Measurements from ENCODE around the gene ERVMER34-1. TPM values are rescaled to one million over a fixed set of nuclear protein-coding genes. Genes with fewer than 3 reads are reported as not detected.

The ERVMER34-1 gene
- total and polyA plus RNA-seq, 2 experiments from 2014 or later = 2.9 to 3.4 TPM

DNA sequence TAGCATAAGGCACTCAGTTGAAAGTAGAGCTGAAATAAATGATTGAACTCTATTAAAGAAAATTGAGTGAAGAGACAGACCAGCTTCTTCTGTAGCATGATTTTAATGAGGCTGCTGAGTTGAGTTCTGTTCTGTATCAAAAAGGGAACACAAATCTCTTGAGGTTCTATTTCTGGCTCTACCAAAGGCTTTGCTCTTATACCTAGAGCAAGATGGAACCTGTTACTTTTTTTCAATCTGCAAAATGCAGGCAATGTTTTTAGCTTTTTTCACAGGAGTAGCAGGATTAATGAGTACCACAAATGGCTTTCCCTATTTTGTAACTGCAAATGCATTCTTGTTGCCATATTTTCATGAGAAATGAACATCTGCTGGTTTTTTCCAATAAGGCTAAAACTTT lies 4.2 kb upstream of the ERVMER34-1 start:
- Histone ChIP-seq H3K27me3 (peaks cover 7% of the 10 kb centered on the region), H3K4me1 (ENCODE audit: low read depth) (peaks cover 12% of the 10 kb centered on the region), H3K27ac (no peak overlapping the region), H3K4me3 (no peak overlapping the region), H3K9me3 (ENCODE audit: low read depth) (no peaks in the 10 kb centered on the region), H3K36me3 (no peaks in the 10 kb centered on the region)
- peak in 1 of 2 donors; percentile 27 for DNase-seq (ENCODE audit: low read depth in 1 of 2, low spot score in 1 of 2)
- TF ChIP-seq, protein P1, sequence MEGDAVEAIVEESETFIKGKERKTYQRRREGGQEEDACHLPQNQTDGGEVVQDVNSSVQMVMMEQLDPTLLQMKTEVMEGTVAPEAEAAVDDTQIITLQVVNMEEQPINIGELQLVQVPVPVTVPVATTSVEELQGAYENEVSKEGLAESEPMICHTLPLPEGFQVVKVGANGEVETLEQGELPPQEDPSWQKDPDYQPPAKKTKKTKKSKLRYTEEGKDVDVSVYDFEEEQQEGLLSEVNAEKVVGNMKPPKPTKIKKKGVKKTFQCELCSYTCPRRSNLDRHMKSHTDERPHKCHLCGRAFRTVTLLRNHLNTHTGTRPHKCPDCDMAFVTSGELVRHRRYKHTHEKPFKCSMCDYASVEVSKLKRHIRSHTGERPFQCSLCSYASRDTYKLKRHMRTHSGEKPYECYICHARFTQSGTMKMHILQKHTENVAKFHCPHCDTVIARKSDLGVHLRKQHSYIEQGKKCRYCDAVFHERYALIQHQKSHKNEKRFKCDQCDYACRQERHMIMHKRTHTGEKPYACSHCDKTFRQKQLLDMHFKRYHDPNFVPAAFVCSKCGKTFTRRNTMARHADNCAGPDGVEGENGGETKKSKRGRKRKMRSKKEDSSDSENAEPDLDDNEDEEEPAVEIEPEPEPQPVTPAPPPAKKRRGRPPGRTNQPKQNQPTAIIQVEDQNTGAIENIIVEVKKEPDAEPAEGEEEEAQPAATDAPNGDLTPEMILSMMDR (IDR thresholded peaks at IDR 0.05; ENCODE audit: low read depth, low read length) = no peak

DNA sequence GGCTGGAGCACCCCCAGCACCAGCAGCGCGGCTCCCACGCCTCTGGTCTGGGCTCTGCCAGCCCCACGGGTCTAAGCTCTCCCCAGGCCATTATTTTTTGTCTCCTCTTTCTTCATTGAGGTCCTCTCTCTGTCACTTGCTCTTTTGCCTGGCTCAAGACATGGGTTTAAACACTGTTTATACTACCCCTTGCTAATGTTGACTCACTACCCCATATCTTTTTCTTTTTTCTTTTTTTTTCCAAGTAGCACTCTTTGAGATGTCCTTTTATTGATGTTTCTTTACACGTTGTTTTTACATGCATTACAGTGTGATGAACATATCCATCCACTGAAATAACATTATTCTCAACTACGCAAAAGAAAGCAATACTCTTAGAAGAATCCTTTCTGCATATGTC lies 1.7 kb upstream of the ERVMER34-1 start:
- H3K27ac ChIP-seq = no peak overlapping the region
- H3K27me3 ChIP-seq = peaks cover 11% of the 10 kb centered on the region
- H3K4me3 ChIP-seq = no peak overlapping the region
- no peaks in the 10 kb centered on the region for H3K9me3 ChIP-seq (ENCODE audit: low read depth)
- TF ChIP-seq, protein P1 (IDR thresholded peaks at IDR 0.05; ENCODE audit: low read depth, low read length) = no peak
- no peak for DNase-seq (ENCODE audit: low read depth in 1 of 2, low spot score in 1 of 2)
- H3K36me3 ChIP-seq = no peaks in the 10 kb centered on the region
- H3K4me1 ChIP-seq (ENCODE audit: low read depth) = peaks cover 12% of the 10 kb centered on the region

DNA sequence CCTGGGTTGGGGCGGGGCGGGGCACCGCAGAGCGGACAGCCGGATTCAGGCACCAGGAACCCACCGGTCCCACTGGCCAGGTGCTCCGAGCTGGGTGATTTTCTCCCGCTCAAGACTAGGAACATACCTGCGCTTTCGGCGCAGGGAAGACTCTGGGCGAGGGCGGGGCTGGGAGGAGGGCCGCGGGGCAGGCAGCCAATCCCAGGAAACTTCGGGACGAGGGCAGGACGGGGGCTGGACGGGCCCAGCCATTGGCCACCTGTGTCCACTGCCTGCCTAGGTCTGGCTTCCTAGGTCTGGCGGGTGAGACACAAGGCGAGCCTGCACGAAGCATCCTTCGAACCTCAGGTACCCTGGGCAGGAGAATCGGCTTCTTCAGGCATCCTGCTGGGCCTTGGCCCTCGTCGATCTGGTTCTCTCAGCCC lies 274 bp upstream of the ERVMER34-1 start:
- Histone ChIP-seq H3K9me3 (ENCODE audit: low read depth) (no peaks in the 10 kb centered on the region), H3K4me3 (peak overlapping the region; percentile 26), H3K36me3 (no peaks in the 10 kb centered on the region), H3K27me3 (peaks cover 11% of the 10 kb centered on the region), H3K4me1 (ENCODE audit: low read depth) (peaks cover 12% of the 10 kb centered on the region), H3K27ac (no peak overlapping the region)
- DNase-seq (ENCODE audit: low read depth in 1 of 2, low spot score in 1 of 2) = peak; percentile 48 to 83
- TF ChIP-seq, protein P1 (IDR thresholded peaks at IDR 0.05; ENCODE audit: low read depth, low read length) = no peak

DNA sequence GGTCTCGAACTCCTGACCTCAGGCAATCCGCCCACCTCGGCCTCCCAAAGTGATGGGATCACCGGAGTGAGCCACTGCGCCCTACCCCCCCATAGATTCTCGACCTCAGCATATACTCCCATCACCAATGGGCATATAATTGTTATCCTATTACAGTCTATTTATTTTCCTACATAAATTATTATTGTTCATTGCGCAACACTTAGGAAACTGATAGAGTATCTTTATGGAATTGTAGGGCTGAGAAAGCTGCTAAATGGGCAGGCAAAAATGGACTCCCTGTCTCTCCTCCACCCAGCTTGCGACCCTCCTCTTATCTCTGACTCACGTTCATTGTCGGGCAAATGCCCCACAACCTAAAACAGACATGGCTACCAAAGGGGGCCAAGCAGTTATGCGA lies 1.0 kb downstream of the ERVMER34-1 start:
- Histone ChIP-seq H3K27ac (no peak overlapping the region), H3K4me1 (ENCODE audit: low read depth) (peaks cover 4% of the 10 kb centered on the region), H3K4me3 (no peak overlapping the region), H3K36me3 (no peaks in the 10 kb centered on the region), H3K9me3 (ENCODE audit: low read depth) (no peaks in the 10 kb centered on the region), H3K27me3 (peaks cover 11% of the 10 kb centered on the region)
- DNase-seq (ENCODE audit: low read depth in 1 of 2, low spot score in 1 of 2) = no peak
- TF ChIP-seq, protein P1 (IDR thresholded peaks at IDR 0.05; ENCODE audit: low read depth, low read length) = no peak

DNA sequence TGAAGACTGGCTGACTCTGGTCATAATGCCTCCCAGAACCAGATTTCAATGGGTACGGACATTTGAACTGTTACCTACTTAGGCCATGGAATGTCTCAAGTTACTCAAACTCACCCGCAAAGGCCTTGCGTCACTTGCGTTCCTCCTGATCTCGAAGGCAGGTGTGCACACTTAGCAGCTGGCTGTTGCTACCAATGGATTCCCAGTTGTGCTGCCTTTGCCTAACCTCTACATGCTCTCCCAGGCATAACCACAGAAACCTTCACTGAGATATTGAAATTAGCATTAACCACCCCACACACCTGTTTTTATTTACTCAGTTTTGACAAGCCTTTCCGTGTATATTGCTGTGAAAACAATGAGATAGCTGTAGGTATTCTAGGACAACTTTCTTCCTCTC lies 2.8 kb downstream of the ERVMER34-1 start:
- no peaks in the 10 kb centered on the region for H3K36me3 ChIP-seq
- H3K9me3 ChIP-seq (ENCODE audit: low read depth) = no peaks in the 10 kb centered on the region
- peaks cover 11% of the 10 kb centered on the region for H3K27me3 ChIP-seq
- H3K4me1 ChIP-seq (ENCODE audit: low read depth) = no peaks in the 10 kb centered on the region
- H3K27ac ChIP-seq = no peak overlapping the region
- no peak overlapping the region for H3K4me3 ChIP-seq
- TF ChIP-seq, protein P1 (IDR thresholded peaks at IDR 0.05; ENCODE audit: low read depth, low read length) = no peak
- DNase-seq (ENCODE audit: low read depth in 1 of 2, low spot score in 1 of 2) = no peak

DNA sequence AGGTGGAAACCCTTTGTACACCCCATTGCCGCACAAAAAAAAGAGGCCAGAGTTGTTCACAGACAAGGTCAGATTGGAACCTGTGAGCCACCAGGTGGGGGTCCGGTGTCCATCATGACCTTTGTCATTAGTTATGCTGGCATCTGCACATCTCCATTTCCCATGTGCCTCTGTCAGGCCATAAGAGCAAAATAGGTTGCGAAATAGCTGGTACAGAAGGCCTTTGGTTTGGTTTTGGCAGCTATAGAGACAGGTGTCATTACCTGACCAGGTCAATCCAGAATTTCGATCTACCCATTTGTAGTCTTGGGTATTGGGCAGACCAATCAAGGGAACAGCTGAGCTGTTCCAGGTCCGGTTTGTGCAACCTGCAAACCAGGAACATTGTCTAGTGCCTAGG lies 6.6 kb downstream of the ERVMER34-1 start:
- Histone ChIP-seq H3K27ac (no peak overlapping the region), H3K9me3 (ENCODE audit: low read depth) (no peaks in the 10 kb centered on the region), H3K4me3 (no peak overlapping the region), H3K36me3 (no peaks in the 10 kb centered on the region), H3K4me1 (ENCODE audit: low read depth) (peaks cover 3% of the 10 kb centered on the region), H3K27me3 (no peaks in the 10 kb centered on the region)
- DNase-seq (ENCODE audit: low read depth in 1 of 2, low spot score in 1 of 2) = no peak
- TF ChIP-seq, protein P1 (IDR thresholded peaks at IDR 0.05; ENCODE audit: low read depth, low read length) = no peak
